Upper lobe of left lung (tissue), 6 donors: ENCODE results near the gene RPRD1B. TPM values are rescaled to one million over a fixed set of nuclear protein-coding genes. Genes with fewer than 3 reads are reported as not detected.
A peak's percentile ranks its signal among the peaks of the same experiment; 100 is the strongest.

Source experiments
- ATAC-seq, 2 donors: fragments of 200-7000 bp; cut with Tn5 transposase; one replicate each; pipeline ENCODE4 v1.9.1; 2022; ENCODE audit warnings: mild to moderate bottlenecking in 2 of 2, moderate library complexity in 2 of 2; ENCODE audit not compliant: low FRiP score in 2 of 2
- DNase-seq, 2 donors: peaks; one replicate each; pipeline ENCODE4 v3.0.0-alpha.2; 2019 to 2020
- H3K27ac ChIP-seq, 4 donors: fragments of 200-600 bp; sonication (generic); one replicate each; pipeline ENCODE4 v1.5.1; 2016 to 2019
- H3K27me3 ChIP-seq, 4 donors: fragments of 200-600 bp; sonication (generic); one replicate each; pipeline ENCODE4 v1.5.1; 2017 to 2019
- H3K36me3 ChIP-seq, 4 donors: fragments of 200-600 bp; sonication (generic); one replicate each; pipeline ENCODE4 v1.5.1; 2016 to 2019
- H3K4me1 ChIP-seq, 4 donors: fragments of 200-600 bp; sonication (generic); one replicate each; pipeline ENCODE4 v1.5.1; 2018 to 2019
- H3K4me3 ChIP-seq, 4 donors: fragments of 200-600 bp; sonication (generic); one replicate each; pipeline ENCODE4 v1.5.1; 2017 to 2019; ENCODE audit warnings: mild to moderate bottlenecking in 2 of 4, moderate library complexity in 1 of 4
- H3K9me3 ChIP-seq, 4 donors: fragments of 200-600 bp; sonication (generic); one replicate each; pipeline ENCODE4 v1.5.1; 2018 to 2019
- EP300 ChIP-seq, 4 donors: sonication (generic); formaldehyde crosslinking; IDR thresholded peaks; one replicate each; pipeline ENCODE4 v1.5.1; 2017; ENCODE audit warnings: antibody characterized with exemption in 4 of 4, control low read depth in 2 of 4
- POLR2A ChIP-seq, 4 donors: fragments of 450-650 bp; IDR thresholded peaks; one replicate each; pipeline ENCODE4 v1.5.1; 2016 to 2017; ENCODE audit warnings: antibody characterized with exemption in 4 of 4, mild to moderate bottlenecking in 2 of 4
- POLR2AphosphoS5 ChIP-seq, 2 donors: sonication (generic); formaldehyde crosslinking; IDR thresholded peaks; one replicate each; pipeline ENCODE4 v1.5.1; 2017; ENCODE audit warnings: antibody characterized with exemption in 2 of 2
- WGBS, 2 donors: methylation state at CpG; one replicate each; pipeline ENCODE4 v1.1.5; 2017 to 2018; 5-methylcytosine and 5-hydroxymethylcytosine counted together
- total RNA-seq, 6 donors: library from RNA; depleted of rRNA in 4 of 6; stranded (reverse); fragments of >200 nt in 4 of 6; gene quantifications; one replicate each; pipeline versions ENCODE4 v1.1.0 to v1.2.1, GENCODE V29; 2016 to 2021
- TF ChIP-seq, protein P1 (sequence below), 6 experiments: fragments of 450-650 bp in 4 of 6; fragments of 200-600 bp in 2 of 6; sonication (generic) in 2 of 6; IDR thresholded peaks; one replicate each; pipeline ENCODE4 v1.5.1; 2016 to 2019; ENCODE audit warnings: antibody characterized with exemption in 6 of 6
- donor health status: DM: no; HTN: no; CAD: no; lungs with moderate emphysema.
- donor health status: DM: no; HTN: yes; CAD: no; lungs with severe emphysema.

RPRD1B gene
- total RNA-seq, 6 donors from 2014 or later, result 26.0 to 75.4 (median 29.2) TPM

- WGBS, 2 donors, result 78 to 79% methylated on average over 9 of the region's 9 CpGs
- H3K9me3 ChIP-seq, result no peaks in the 10 kb centered on the region
- TF ChIP-seq POLR2AphosphoS5 (IDR thresholded peaks at IDR 0.05) (no peak), EP300 (IDR thresholded peaks at IDR 0.05) (no peak), POLR2A (IDR thresholded peaks at IDR 0.05) (no peak)
- TF ChIP-seq, protein P1, sequence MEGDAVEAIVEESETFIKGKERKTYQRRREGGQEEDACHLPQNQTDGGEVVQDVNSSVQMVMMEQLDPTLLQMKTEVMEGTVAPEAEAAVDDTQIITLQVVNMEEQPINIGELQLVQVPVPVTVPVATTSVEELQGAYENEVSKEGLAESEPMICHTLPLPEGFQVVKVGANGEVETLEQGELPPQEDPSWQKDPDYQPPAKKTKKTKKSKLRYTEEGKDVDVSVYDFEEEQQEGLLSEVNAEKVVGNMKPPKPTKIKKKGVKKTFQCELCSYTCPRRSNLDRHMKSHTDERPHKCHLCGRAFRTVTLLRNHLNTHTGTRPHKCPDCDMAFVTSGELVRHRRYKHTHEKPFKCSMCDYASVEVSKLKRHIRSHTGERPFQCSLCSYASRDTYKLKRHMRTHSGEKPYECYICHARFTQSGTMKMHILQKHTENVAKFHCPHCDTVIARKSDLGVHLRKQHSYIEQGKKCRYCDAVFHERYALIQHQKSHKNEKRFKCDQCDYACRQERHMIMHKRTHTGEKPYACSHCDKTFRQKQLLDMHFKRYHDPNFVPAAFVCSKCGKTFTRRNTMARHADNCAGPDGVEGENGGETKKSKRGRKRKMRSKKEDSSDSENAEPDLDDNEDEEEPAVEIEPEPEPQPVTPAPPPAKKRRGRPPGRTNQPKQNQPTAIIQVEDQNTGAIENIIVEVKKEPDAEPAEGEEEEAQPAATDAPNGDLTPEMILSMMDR (IDR thresholded peaks at IDR 0.05), result no peak
- peaks cover 0 to 48% (median 25%) of the 10 kb centered on the region in 4 donors for H3K36me3 ChIP-seq
- H3K4me1 ChIP-seq, result peaks cover 28 to 32% (median 30%) of the 10 kb centered on the region in 4 donors
- peak in 1 of 2 donors; percentile 14 for DNase-seq
- no peak for ATAC-seq
- no peaks in the 10 kb centered on the region for H3K27me3 ChIP-seq
- no peak overlapping the region for H3K4me3 ChIP-seq
- peak overlapping the region in 2 of 4 donors; percentile 82 to 87 for H3K27ac ChIP-seq
Measured at GRCh38 chr20:38127920-38128528, 94.5 kb downstream of the RPRD1B start.

- 96 to 100% methylated on average over 1 to 2 of the region's 2 CpGs for WGBS, 2 donors
- ATAC-seq (no peak), DNase-seq (peak in 1 of 2 donors; percentile 11)
- Histone ChIP-seq H3K36me3 (peaks cover 0 to 53% (median 26%) of the 10 kb centered on the region in 4 donors), H3K4me1 (peaks cover 24 to 31% (median 27%) of the 10 kb centered on the region in 4 donors), H3K4me3 (no peak overlapping the region), H3K9me3 (no peaks in the 10 kb centered on the region), H3K27me3 (no peaks in the 10 kb centered on the region), H3K27ac (peak overlapping the region in 3 of 4 donors; percentile 11 to 87 (median 82))
- no peak for TF ChIP-seq POLR2A (IDR thresholded peaks at IDR 0.05)
- TF ChIP-seq POLR2AphosphoS5 (IDR thresholded peaks at IDR 0.05), result no peak
- TF ChIP-seq, protein P1 (IDR thresholded peaks at IDR 0.05), result no peak
- no peak for TF ChIP-seq EP300 (IDR thresholded peaks at IDR 0.05)
Measured at GRCh38 chr20:38128691-38129090, 95.1 kb downstream of the RPRD1B start.

DNA sequence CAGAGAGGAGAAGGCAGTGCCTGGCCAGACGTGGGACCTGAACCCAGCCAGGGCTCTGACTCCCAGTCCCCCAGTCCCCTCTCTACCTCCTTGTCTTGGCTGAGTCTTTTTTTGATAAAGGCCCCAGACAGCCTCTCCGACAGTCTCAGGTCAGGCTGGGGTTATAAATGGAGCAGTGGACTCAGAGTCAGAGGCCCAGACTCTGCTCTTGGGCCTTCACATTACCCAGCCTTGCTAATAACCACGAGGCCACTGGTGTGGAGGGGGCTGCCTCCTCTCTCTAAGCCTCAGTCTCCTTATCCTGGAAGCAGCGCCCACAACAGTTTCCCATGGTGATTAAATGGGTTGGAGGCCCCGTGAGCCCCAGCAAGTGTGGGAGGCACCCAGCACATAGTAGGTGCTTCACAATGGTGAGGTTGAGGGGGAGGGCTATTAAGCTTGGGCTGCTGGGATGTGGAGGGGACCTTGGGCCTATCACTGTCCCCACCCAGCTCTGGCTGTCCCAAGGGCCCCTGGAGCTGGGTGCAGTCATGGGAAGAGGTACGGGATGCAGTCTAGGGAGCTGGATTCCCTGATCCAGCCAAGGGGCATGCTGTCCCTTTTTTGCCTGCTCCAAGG is 95.8 kb downstream of the RPRD1B start:
- H3K27ac ChIP-seq, result peak overlapping the region in 3 of 4 donors; percentile 11 to 87 (median 82)
- no peak for ATAC-seq

DNA sequence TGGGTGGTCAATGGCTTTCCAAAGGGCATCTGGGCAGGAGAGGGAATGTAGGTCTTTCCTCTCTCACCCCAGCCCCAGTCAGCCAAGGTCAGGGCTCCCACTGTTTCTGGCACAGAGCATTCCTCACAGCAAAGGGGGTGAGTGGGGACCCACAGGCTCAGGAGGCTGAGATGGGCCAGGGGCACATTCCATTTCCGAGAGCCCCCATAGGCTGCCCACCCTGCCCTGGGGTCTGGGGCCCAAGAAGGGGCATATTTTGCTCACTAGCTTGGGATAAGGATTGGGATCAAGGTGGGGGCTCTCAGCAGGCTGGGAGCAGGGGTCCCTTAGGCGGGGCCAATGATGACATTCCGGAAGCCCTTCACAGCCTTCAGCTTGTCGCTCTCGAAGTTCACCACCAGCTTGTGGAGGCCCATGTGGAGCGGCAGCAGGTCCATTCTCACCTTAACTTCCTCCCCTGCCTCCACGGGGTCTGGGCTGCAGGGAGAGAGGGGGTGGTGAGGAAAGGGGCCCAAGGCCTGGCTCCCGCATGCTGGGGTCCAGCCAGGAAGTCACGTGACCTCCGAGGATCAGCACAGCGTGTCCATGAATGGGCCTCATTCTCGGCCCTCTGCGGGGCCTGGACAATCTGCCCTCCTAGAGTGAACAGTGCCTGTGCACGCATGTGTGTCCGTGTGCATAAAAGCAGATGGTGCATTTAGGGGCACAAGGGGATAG is 96.5 kb downstream of the RPRD1B start:
- no peak overlapping the region for H3K4me3 ChIP-seq
- H3K36me3 ChIP-seq, result peaks cover 0 to 63% (median 26%) of the 10 kb centered on the region in 4 donors
- DNase-seq (no peak), ATAC-seq (no peak)
- TF ChIP-seq EP300 (IDR thresholded peaks at IDR 0.05) (no peak), POLR2AphosphoS5 (IDR thresholded peaks at IDR 0.05) (no peak)
- no peaks in the 10 kb centered on the region for H3K27me3 ChIP-seq
- peak overlapping the region in 3 of 4 donors; percentile 11 to 87 (median 82) for H3K27ac ChIP-seq
- no peaks in the 10 kb centered on the region for H3K9me3 ChIP-seq
- peaks cover 33 to 40% (median 36%) of the 10 kb centered on the region in 4 donors for H3K4me1 ChIP-seq
- 89 to 94% methylated on average over 3 to 15 of the region's 15 CpGs for WGBS, 2 donors

More for the DNA sequence above, 95.8 kb downstream of the RPRD1B start:
- Histone ChIP-seq H3K27me3 (no peaks in the 10 kb centered on the region), H3K9me3 (no peaks in the 10 kb centered on the region), H3K4me1 (peaks cover 29 to 37% (median 33%) of the 10 kb centered on the region in 4 donors), H3K36me3 (peaks cover 0 to 60% (median 26%) of the 10 kb centered on the region in 4 donors), H3K4me3 (no peak overlapping the region)
- 87 to 95% methylated on average over 5 to 6 of the region's 6 CpGs for WGBS, 2 donors
- TF ChIP-seq EP300 (IDR thresholded peaks at IDR 0.05) (no peak), POLR2A (IDR thresholded peaks at IDR 0.05) (no peak), POLR2AphosphoS5 (IDR thresholded peaks at IDR 0.05) (no peak)
- TF ChIP-seq, protein P1 (IDR thresholded peaks at IDR 0.05), result no peak
- peak in 1 of 2 donors; percentile 17 for DNase-seq
